ENCODE results near the gene IL18R1. TPM values are rescaled to one million over a fixed set of nuclear protein-coding genes. Genes with fewer than 3 reads are reported as not detected.

The IL18R1 gene
- total RNA-seq, 1 donor from 2014 or later: 5.3 TPM

- TF ChIP-seq CTCF (IDR thresholded peaks at IDR 0.05; ENCODE audit: insufficient read depth, low read length, severe bottlenecking): no peak
- Histone ChIP-seq H3K36me3 (ENCODE audit: control insufficient read depth, insufficient read depth, low read length) (no peaks in the 10 kb centered on the region), H3K4me3 (ENCODE audit: low read depth, low read length) (no peak overlapping the region), H3K27me3 (ENCODE audit: control insufficient read depth, insufficient read depth, low read length) (no peaks in the 10 kb centered on the region)
- FAIRE-seq: no peak
- DNase-seq (ENCODE audit: low read depth): no peak
These were observed 2.9 kb downstream of the IL18R1 start for GRCh38 chr2:102358496-102358895.

DNA sequence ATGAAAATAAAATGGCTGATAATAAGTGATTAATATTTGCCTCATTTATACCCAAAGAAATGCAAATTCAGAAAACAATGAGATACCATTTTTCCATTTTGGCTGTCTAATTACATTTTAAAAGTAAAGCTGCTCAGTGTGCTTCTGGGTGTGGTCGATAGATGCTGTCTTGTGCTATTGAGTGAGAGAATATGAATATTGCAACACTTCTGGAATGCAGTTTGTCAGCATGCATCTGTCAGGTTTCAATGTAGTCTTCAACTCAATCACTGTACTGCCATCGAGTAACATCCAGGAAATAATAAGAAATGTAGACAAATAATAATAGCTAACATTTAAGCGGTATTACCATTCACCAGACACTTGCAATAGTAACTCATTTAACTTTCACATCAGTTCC, 3.9 kb downstream of the IL18R1 start:
- FAIRE-seq: no peak
- Histone ChIP-seq H3K36me3 (ENCODE audit: control insufficient read depth, insufficient read depth, low read length) (no peaks in the 10 kb centered on the region), H3K27me3 (ENCODE audit: control insufficient read depth, insufficient read depth, low read length) (no peaks in the 10 kb centered on the region), H3K4me3 (ENCODE audit: low read depth, low read length) (no peak overlapping the region)
- no peak for TF ChIP-seq CTCF (IDR thresholded peaks at IDR 0.05; ENCODE audit: insufficient read depth, low read length, severe bottlenecking)
- DNase-seq (ENCODE audit: low read depth): peak; percentile 78

DNA sequence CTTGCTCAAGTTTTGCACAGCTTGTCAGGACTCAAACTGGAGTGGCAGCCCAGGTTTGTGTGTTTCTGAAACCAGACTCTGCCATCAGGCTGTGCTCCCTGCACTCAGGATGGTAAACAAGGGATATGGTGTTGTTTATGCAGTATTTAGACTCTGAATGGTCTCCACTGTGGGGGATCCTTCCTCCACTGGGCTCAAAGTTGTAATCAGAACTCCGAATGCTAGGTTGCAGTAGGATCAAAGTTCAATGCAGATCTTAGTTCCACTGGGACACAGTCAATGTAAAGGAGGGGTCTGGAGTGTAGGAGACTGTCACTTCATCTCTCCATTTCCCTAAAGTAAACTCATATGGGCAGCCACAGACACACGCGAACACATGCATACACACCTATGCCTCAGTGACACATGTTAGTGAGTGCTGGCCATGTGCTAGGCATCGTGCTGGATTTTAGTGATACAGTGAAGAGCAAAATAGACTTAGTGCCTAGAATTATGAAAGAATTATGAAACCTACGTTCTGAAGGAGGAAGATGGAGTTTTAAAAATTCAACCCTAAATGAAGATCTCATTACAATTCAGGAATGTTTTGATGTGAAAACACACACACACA, 6.1 kb downstream of the IL18R1 start:
- Histone ChIP-seq H3K27me3 (ENCODE audit: control insufficient read depth, insufficient read depth, low read length) (no peaks in the 10 kb centered on the region), H3K4me3 (ENCODE audit: low read depth, low read length) (no peak overlapping the region), H3K36me3 (ENCODE audit: control insufficient read depth, insufficient read depth, low read length) (no peaks in the 10 kb centered on the region)
- DNase-seq (ENCODE audit: low read depth) (no peak), FAIRE-seq (no peak)
- no peak for TF ChIP-seq CTCF (IDR thresholded peaks at IDR 0.05; ENCODE audit: insufficient read depth, low read length, severe bottlenecking)

GRCh38 chr2:102365763-102366162, 10.2 kb downstream of the IL18R1 start:
- FAIRE-seq: no peak
- DNase-seq (ENCODE audit: low read depth): no peak
- H3K36me3 ChIP-seq (ENCODE audit: control insufficient read depth, insufficient read depth, low read length): no peaks in the 10 kb centered on the region
- no peak overlapping the region for H3K4me3 ChIP-seq (ENCODE audit: low read depth, low read length)
- no peak for TF ChIP-seq CTCF (IDR thresholded peaks at IDR 0.05; ENCODE audit: insufficient read depth, low read length, severe bottlenecking)
- no peaks in the 10 kb centered on the region for H3K27me3 ChIP-seq (ENCODE audit: control insufficient read depth, insufficient read depth, low read length)

GRCh38 chr2:102366406-102367112, 11.0 kb downstream of the IL18R1 start:
- DNase-seq (ENCODE audit: low read depth): no peak
- Histone ChIP-seq H3K4me3 (ENCODE audit: low read depth, low read length) (no peak overlapping the region), H3K36me3 (ENCODE audit: control insufficient read depth, insufficient read depth, low read length) (no peaks in the 10 kb centered on the region), H3K27me3 (ENCODE audit: control insufficient read depth, insufficient read depth, low read length) (no peaks in the 10 kb centered on the region)
- no peak for TF ChIP-seq CTCF (IDR thresholded peaks at IDR 0.05; ENCODE audit: insufficient read depth, low read length, severe bottlenecking)
- no peak for FAIRE-seq

All from bronchial epithelial cell (primary cell).